Measurements from ENCODE around the gene TMEM9. TPM values are rescaled to one million over a fixed set of nuclear protein-coding genes. Genes with fewer than 3 reads are reported as not detected.

The TMEM9 gene
- total RNA-seq, 2 donors from 2014 or later: 19.0 to 28.1 TPM

DNA sequence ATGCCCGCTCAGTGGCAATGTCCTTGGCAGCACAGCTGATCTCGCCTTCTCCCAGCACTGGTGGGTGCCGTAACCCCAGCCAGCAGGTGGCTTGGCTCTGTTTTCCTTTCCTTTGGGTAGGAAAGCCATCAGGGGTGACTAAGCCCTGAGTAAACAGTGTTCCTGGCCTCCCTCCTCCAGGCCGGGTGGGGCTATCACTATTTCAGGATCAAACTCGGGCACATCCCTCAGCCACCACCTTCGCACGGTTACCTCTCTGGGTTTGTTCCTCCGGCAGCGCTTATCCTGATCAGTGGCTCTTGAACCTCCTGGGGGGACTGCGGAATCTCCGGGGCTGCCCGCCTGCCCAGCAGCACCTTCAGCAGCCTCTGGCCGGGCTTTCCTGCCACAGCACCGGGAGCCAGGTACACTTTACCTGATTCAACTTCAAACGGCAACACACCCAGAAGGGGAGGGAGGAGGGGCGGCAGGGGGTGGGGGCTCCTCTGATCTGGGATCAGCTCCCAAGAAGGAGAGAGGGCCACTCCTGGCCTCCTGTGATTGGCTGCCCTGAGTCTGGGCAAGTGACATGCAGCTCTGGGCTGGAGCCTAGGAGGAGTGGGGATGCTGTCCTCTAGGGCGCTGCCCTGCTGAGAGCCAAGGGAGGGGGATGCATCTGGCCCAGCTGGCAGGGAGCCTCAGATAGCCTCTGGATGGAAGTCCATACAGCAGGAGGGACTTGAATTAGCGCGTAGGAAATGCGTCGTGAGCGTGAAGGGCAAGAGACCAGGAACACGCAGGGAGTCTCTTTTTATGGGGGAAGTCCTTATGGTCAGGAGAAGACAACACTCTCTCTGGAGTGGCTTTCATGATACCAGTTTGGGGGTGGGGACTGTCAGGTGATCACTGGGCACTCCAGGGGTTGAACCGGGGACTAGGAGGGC, 27.2 kb downstream of the TMEM9 start, which contains the start of gene ASCL5:
Gene ASCL5, minus strand, starts transcription at position 353 of the 923 bp plus-strand sequence. CDS start 11,812 bp downstream, outside the sequence.
- Mint-ChIP-seq H3K36me3 (no peaks in the 10 kb centered on the region), H3K27ac (no peak within 1 kb of the TSS), H3K9me3 (no peaks in the 10 kb centered on the region)
- no peak for ATAC-seq
- DNase-seq (ENCODE audit: low spot score in 2 of 2): no peak

DNA sequence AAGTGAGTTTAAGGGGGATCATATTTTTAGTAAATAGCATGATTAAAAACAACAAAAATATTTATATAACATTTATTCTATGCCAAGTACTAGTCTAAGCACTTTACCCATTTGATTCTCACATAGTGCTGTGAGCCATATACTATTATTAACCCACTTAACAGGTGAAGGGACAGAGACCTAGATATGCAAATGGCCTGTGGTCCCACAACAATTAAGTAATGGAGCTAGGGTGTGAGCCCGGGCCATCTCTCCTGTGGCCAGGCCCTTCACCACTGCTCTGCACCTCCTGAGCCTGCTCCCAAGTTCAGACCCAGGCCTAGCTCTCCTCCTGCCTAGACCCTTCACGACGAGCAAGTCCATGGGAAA, 27.8 kb downstream of the TMEM9 start:
- DNase-seq (ENCODE audit: low spot score in 2 of 2) (no peak), ATAC-seq (no peak)
- H3K9me3 Mint-ChIP-seq: no peaks in the 10 kb centered on the region
- no peak overlapping the region for H3K27ac Mint-ChIP-seq
- no peaks in the 10 kb centered on the region for H3K36me3 Mint-ChIP-seq

- ATAC-seq (no peak), DNase-seq (ENCODE audit: low spot score in 2 of 2) (no peak)
- H3K27ac Mint-ChIP-seq: no peak overlapping the region
- H3K9me3 Mint-ChIP-seq: no peaks in the 10 kb centered on the region
- H3K36me3 Mint-ChIP-seq: no peaks in the 10 kb centered on the region
Observed at GRCh38 chr1:201125800-201126199, 28.5 kb downstream of the TMEM9 start.

DNA sequence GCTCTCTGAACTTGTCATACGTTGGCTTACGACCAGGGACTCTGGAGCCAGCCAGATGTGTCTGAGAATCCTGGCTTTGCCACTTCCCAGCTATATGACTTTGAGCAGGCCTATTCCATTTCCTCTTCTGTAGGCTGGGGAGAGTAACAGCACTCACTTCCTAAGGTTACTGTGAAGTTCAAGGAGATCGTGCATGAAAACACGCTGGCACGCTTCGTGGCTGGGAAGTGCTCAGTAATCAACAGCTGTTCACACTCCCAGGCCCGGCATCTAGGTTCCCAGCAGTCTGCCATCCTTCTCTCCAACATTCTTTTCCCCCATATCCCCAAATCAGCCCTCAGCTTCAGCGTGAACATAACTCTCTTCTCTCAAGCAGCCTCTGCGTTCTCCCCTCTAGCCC, 29.3 kb downstream of the TMEM9 start:
- no peak overlapping the region for H3K27ac Mint-ChIP-seq
- DNase-seq (ENCODE audit: low spot score in 2 of 2) (no peak), ATAC-seq (no peak)
- no peaks in the 10 kb centered on the region for H3K36me3 Mint-ChIP-seq
- H3K9me3 Mint-ChIP-seq: no peaks in the 10 kb centered on the region

- no peaks in the 10 kb centered on the region for H3K9me3 Mint-ChIP-seq
- ATAC-seq: no peak
Observed at GRCh38 chr1:201123866-201124265, 30.4 kb downstream of the TMEM9 start.

GRCh38 chr1:201122321-201122957, 31.8 kb downstream of the TMEM9 start:
- ATAC-seq (no peak), DNase-seq (ENCODE audit: low spot score in 2 of 2) (no peak)
- no peaks in the 10 kb centered on the region for H3K36me3 Mint-ChIP-seq

More at GRCh38 chr1:201123866-201124265, 30.4 kb downstream of the TMEM9 start:
- Mint-ChIP-seq H3K36me3 (no peaks in the 10 kb centered on the region), H3K27ac (no peak overlapping the region)
- DNase-seq (ENCODE audit: low spot score in 2 of 2): no peak

GRCh38 chr1:201119206-201120197, 34.8 kb downstream of the TMEM9 start:
- Mint-ChIP-seq H3K9me3 (no peaks in the 10 kb centered on the region), H3K27ac (no peak overlapping the region), H3K36me3 (no peaks in the 10 kb centered on the region)
- ATAC-seq: peak; percentile 25 to 43
- DNase-seq (ENCODE audit: low spot score in 2 of 2): peak in 1 of 2 donors; percentile 67

More at GRCh38 chr1:201122321-201122957, 31.8 kb downstream of the TMEM9 start:
- Mint-ChIP-seq H3K9me3 (no peaks in the 10 kb centered on the region), H3K27ac (no peak overlapping the region)

- DNase-seq (ENCODE audit: low spot score in 2 of 2) (no peak), ATAC-seq (no peak)
- Mint-ChIP-seq H3K36me3 (no peaks in the 10 kb centered on the region), H3K27ac (no peak overlapping the region), H3K9me3 (no peaks in the 10 kb centered on the region)
Observed at GRCh38 chr1:201116091-201116490, 38.2 kb downstream of the TMEM9 start.

GRCh38 chr1:201115390-201115937, 38.8 kb downstream of the TMEM9 start:
- Mint-ChIP-seq H3K27ac (no peak overlapping the region), H3K9me3 (no peaks in the 10 kb centered on the region), H3K36me3 (no peaks in the 10 kb centered on the region)
- DNase-seq (ENCODE audit: low spot score in 2 of 2): no peak
- ATAC-seq: no peak

DNA sequence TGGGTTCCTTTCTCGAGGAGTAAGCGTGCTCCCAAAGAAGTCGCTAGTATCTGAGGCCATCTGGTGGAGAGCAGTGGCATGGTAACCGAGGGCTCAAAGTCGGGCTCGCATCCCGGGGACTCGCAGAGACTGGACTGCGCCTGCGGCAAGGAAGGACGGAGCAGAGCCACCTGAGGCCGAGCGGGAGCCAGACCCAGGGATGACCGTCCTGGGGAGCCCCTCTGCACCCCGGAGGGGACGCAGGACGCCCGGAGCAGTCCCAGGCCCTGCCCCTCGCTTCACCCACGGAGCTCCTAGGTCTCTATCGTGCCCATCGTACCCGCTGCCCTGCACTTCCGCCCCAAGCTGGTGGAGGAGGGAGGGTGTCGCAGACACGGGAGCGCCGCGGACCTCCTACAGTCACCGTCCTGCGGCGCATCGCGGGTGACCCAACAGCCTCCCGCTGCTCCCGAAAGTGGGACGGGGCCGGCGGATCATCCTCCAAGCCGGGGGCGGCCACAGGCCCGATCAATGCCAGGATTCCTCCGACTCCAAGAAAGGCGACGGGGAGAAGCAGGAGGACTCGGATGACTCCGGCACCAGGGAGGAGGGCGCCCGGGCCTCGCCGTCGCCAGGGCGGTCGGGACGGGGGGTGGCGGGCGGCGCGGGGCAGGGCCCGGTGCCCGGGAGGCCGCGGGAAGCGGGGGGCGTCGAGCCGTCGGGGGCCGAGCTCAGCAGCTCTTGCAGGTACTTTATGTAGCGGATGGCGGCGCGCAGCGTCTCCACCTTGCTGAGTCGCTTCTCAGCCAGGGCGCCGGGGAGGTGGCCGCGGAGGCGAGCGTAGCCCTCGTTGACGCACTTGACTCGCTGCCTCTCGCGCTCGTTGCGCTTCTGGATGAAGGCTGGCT, 39.8 kb downstream of the TMEM9 start:
- Mint-ChIP-seq H3K9me3 (no peaks in the 10 kb centered on the region), H3K27ac (peak overlapping the region; percentile 65 to 82), H3K36me3 (no peaks in the 10 kb centered on the region)
- peak; percentile 76 to 85 for DNase-seq (ENCODE audit: low spot score in 2 of 2)
- ATAC-seq: peak; percentile 92

DNA sequence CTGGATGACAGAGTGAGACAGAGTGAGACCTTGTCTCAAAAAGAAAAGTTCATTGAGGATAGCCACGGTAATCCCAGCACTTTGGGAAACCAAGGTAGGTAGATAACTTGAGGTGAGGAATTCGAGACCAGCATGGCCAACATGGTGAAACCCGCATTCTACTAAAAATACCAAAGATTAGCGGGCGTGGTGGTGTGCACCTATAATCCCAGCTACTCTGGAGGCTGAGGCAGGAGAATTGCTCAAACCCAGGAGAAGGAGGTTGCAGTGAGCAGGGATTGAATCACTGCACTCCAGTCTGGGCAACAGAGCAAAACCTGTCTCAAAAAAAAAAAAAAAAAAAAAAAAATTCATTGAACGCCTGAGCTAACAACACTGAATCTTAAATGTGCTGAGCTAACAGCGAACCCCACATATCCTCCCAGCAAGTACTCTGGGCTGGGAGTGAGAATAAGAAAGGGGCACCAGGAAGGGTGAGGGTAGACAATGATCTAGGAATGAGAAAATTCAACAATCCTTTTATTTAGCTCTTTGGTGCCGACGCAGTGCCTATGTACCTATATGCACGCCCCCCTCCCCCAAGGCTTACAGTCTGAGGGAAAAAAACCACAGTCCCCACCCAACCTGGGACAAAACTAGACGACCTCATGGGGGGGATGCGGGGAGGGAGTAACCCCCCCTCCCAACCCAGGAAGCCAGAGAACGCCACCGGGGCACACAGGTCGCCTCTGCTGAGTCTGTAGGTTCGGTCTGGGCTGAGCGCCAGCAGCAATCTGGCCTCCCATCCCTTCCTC, 40.6 kb downstream of the TMEM9 start:
- H3K36me3 Mint-ChIP-seq: no peaks in the 10 kb centered on the region
- ATAC-seq (no peak), DNase-seq (ENCODE audit: low spot score in 2 of 2) (no peak)
- H3K9me3 Mint-ChIP-seq: no peaks in the 10 kb centered on the region
- H3K27ac Mint-ChIP-seq: peak overlapping the region in 1 of 2 donors; percentile 82

DNA sequence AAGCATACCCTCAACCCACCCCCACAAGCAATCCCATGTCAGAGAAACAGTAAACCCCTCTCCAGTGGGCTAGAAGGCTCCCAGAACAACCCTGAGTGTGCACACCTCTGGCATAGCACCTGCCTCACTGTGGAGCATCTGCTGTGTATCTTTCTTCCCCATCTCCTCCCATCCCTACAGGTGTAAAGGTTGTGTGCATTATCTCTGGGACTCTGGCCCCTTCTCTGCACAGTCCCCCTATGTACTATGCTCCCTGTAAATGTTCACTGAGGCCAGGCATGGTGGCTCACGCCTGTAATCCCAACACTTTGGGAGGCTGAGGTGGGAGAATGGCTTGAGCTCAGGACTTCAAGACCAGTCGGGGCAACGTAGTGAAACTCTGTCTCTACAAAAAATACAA, 41.3 kb downstream of the TMEM9 start:
- no peak overlapping the region for H3K27ac Mint-ChIP-seq
- no peak for ATAC-seq
- no peaks in the 10 kb centered on the region for H3K9me3 Mint-ChIP-seq
- no peaks in the 10 kb centered on the region for H3K36me3 Mint-ChIP-seq
- no peak for DNase-seq (ENCODE audit: low spot score in 2 of 2)

- Mint-ChIP-seq H3K9me3 (no peaks in the 10 kb centered on the region), H3K36me3 (no peaks in the 10 kb centered on the region), H3K27ac (no peak within 1 kb of the TSS)
- ATAC-seq (no peak), DNase-seq (ENCODE audit: low spot score in 2 of 2) (no peak)
Observed at GRCh38 chr1:201112173-201112731, 42.0 kb downstream of the TMEM9 start, which contains the start of gene CACNA1S. CACNA1S (minus strand) TSS chr1:201112426; CDS start chr1:201112339, 87 bp downstream.

DNA sequence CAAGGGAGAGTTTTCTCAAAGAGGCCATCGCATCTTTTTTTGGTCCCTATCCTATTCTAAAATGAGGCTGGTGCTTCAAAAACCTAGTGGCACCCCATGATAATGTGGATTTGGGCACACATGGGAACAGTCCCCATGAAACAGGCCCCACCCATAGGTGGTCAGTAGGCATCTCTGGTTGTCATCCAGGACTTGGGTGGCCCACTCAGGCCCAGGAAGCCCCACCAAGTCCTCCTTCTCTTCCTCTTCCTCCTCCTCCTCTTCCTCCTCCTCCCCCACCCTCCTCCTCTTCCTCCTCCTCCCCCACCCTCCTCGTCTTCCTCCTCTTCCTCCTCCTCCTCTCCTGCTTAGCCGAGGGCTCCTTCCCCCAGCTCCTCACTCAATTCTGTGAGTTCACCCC, 42.6 kb downstream of the TMEM9 start:
- H3K36me3 Mint-ChIP-seq: no peaks in the 10 kb centered on the region

More for the DNA sequence above, 42.6 kb downstream of the TMEM9 start:
- no peak for ATAC-seq
- Mint-ChIP-seq H3K9me3 (no peaks in the 10 kb centered on the region), H3K27ac (no peak overlapping the region)
- DNase-seq (ENCODE audit: low spot score in 2 of 2): no peak

All from activated naive CD4-positive, alpha-beta T cell treated with anti-CD3 and anti-CD28 coated beads, Interleukin-2, amount 50 U/mL, for 72 hours (primary cell).